HepG2 (cell line): ENCODE data around the gene DNAJB6. TPM values are rescaled to one million over a fixed set of nuclear protein-coding genes. Genes with fewer than 3 reads are reported as not detected.

Source experiments
- ATAC-seq: fragments of 200-7000 bp; cut with Tn5 transposase; 3 replicates; pipeline ENCODE4 v1.9.1; 2020; ENCODE audit warnings: mild to moderate bottlenecking, moderate library complexity
- BruUV-seq: library from RNA; stranded (reverse); fragments of 400-500 nt; replicated peaks from 2 replicates; lab custom pipeline; 2021; lab: Mats Ljungman, UMichigan
- CTCF ChIA-PET: fragments of 300-600 bp; formaldehyde crosslinking; extraction: SDS; loops from one replicate; lab custom pipeline; 2021; ENCODE audit warnings: low total read pairs, inconsistent platforms, low intra/inter-chr PET ratio; lab: Yijun Ruan, JAX
- POLR2A ChIA-PET: fragments of 350-600 bp; sonication (Branson Sonifier 250); formaldehyde crosslinking; loops from one replicate; lab custom pipeline; 2020; ENCODE audit warnings: antibody characterized with exemption, inconsistent platforms; lab: Yijun Ruan, JAX
- DNase-seq: peaks from one replicate; pipeline ENCODE4 v3.0.0-alpha.2; 2015; ENCODE audit warnings: low spot score
- FAIRE-seq: peaks from 3 replicates; lab custom pipeline; 2011; peaks lifted over from hg19 to GRCh38; lab: Jason Lieb, UNC
- H2AFZ ChIP-seq: one replicate; pipeline ENCODE4 v1.6.1; 2011; ENCODE audit warnings: low read length, inconsistent platforms
- H3K27ac ChIP-seq: fragments of 300-600 bp; 3 replicates; pipeline ENCODE4 v1.8.0; 2011; ENCODE audit warnings: mixed run types, mild to moderate bottlenecking, mixed read lengths, low read length, inconsistent platforms; ENCODE audit not compliant: insufficient read depth; ENCODE audit errors: extremely low read length
- H3K27me3 ChIP-seq, 2 experiments: fragments of 200-600 bp in 1 of 2; 2 replicates in 1 of 2; 3 replicates in 1 of 2; pipeline versions ENCODE4 v1.6.0 to v1.8.0; 2011; ENCODE audit warnings: low read length in 2 of 2, mild to moderate bottlenecking in 2 of 2, moderate library complexity in 2 of 2, inconsistent platforms in 1 of 2; ENCODE audit not compliant: insufficient read depth in 2 of 2, control insufficient read depth in 1 of 2
- H3K36me3 ChIP-seq, 2 experiments: fragments of 200-600 bp in 1 of 2; replicated peaks in 1 of 2; 2 replicates in 1 of 2; 3 replicates in 1 of 2; pipeline versions ENCODE4 v1.5.1 to v1.8.0; 2011; ENCODE audit warnings: low read length in 2 of 2, inconsistent platforms in 1 of 2; ENCODE audit not compliant: insufficient read depth in 2 of 2, control insufficient read depth in 1 of 2
- H3K4me1 ChIP-seq: 2 replicates; pipeline ENCODE4 v1.5.1; 2012; ENCODE audit warnings: low read length, inconsistent platforms; ENCODE audit not compliant: insufficient read depth
- H3K4me2 ChIP-seq: 2 replicates; pipeline ENCODE4 v1.6.0; 2011; ENCODE audit warnings: low read depth, low read length, inconsistent platforms
- H3K4me3 ChIP-seq, 3 experiments: fragments of 200-600 bp in 1 of 3; sonication (generic), shearing (Covaris generic) in 1 of 3; replicated peaks in 1 of 3; 2 replicates each; pipeline ENCODE4 v1.5.1; 2011 to 2016; ENCODE audit warnings: low read length in 3 of 3, inconsistent platforms in 2 of 3, low read depth in 2 of 3, mild to moderate bottlenecking in 2 of 3, control low read depth in 1 of 3, mixed read lengths in 1 of 3; ENCODE audit not compliant: insufficient read depth in 1 of 3
- H3K79me2 ChIP-seq: one replicate; pipeline ENCODE4 v1.6.1; 2011; ENCODE audit warnings: low read length, inconsistent platforms; ENCODE audit not compliant: insufficient read depth
- H3K9ac ChIP-seq: 2 replicates; pipeline ENCODE4 v1.6.0; 2011; ENCODE audit warnings: mild to moderate bottlenecking, low read depth, low read length, inconsistent platforms; ENCODE audit not compliant: insufficient read depth
- H3K9me3 ChIP-seq: 2 replicates; pipeline ENCODE4 v1.5.1; 2012; ENCODE audit warnings: mild to moderate bottlenecking, low read length
- H4K20me1 ChIP-seq: 2 replicates; pipeline ENCODE4 v1.6.0; 2011; ENCODE audit warnings: inconsistent platforms, mild to moderate bottlenecking, low read length, moderate library complexity; ENCODE audit not compliant: insufficient read depth
- CHD2 ChIP-seq: IDR thresholded peaks from 2 replicates; pipeline ENCODE4 v1.6.1; 2011; ENCODE audit warnings: low read depth, low read length, improper control_type of control experiment
- POLR2A ChIP-seq, 2 experiments: IDR thresholded peaks; 2 replicates each; pipeline ENCODE4 v1.6.1; 2011; ENCODE audit warnings: low read depth in 2 of 2, low read length in 2 of 2, mild to moderate bottlenecking in 1 of 2, moderate library complexity in 1 of 2; ENCODE audit not compliant: insufficient read depth in 1 of 2
- RAD21 ChIP-seq: fragments of 450-650 bp; formaldehyde crosslinking; IDR thresholded peaks from 2 replicates; pipeline ENCODE4 v1.5.0; 2020; ENCODE audit warnings: mild to moderate bottlenecking
- ZNF720 ChIP-seq: sonication (generic); formaldehyde crosslinking; IDR thresholded peaks from 2 replicates; pipeline ENCODE4 v1.4.0; 2020; ENCODE audit warnings: missing genetic modification reagents
- ZNF724P ChIP-seq: sonication (generic); formaldehyde crosslinking; IDR thresholded peaks from 2 replicates; pipeline ENCODE4 v1.8.0; 2022; ENCODE audit warnings: missing genetic modification reagents, borderline replicate concordance
- ZNF883 ChIP-seq: sonication (generic); formaldehyde crosslinking; IDR thresholded peaks from 2 replicates; pipeline ENCODE4 v1.5.1; 2020; ENCODE audit warnings: mild to moderate bottlenecking, missing genetic modification reagents; ENCODE audit errors: not compliant biosample characterization
- WGBS: methylation state at CpG from one replicate; pipeline ENCODE4 v1.1.6; 2017; ENCODE audit warnings: low lambda C conversion rate; 5-methylcytosine and 5-hydroxymethylcytosine counted together
- in situ Hi-C: cut with HindIII; loops from 2 replicates; pipeline ENCODE4 v1.10.0; 2017; ENCODE audit warnings: low pct_unique_long_range_greater_than_20kb; ENCODE audit not compliant: extremely low pct_ligation_motif_present
- intact Hi-C: fragments of 100-400 bp; cut with micrococcal nuclease; formaldehyde crosslinking; loops from one replicate; pipeline ENCODE4 v1.10.0; 2022; ENCODE audit not compliant: unreplicated experiment
- polyA plus RNA-seq, 8 experiments: library from polyadenylated mRNA; depleted of rRNA in 3 of 8; stranded (reverse) in 7 of 8; unstranded in 1 of 8; fragments of >200 nt; fragmentation: Illumina TruSeq in 4 of 8; extraction: Trizol in 4 of 8; gene quantifications; 2 replicates each; pipeline versions ENCODE4 v1.2.1 to v1.2.3, GENCODE V29; 2011 to 2016; ENCODE audit warnings: low read depth in 4 of 8, missing spikeins in 1 of 8, mixed read lengths in 1 of 8; ENCODE audit not compliant: insufficient read depth in 1 of 8
- total RNA-seq, 5 experiments: library from RNA; depleted of rRNA; stranded (reverse); fragments of >200 nt; fragmentation: Illumina TruSeq; extraction: Trizol; gene quantifications; 2 replicates each; pipeline ENCODE4 v1.2.3, GENCODE V29; 2016; ENCODE audit warnings: low read depth in 1 of 5
- TF ChIP-seq, protein P1 (sequence below): sonication (generic); formaldehyde crosslinking; IDR thresholded peaks from 2 replicates; pipeline ENCODE4 v1.4.0; 2020; ENCODE audit warnings: missing genetic modification reagents, borderline replicate concordance
- TF ChIP-seq, protein P2 (sequence below): sonication (generic); formaldehyde crosslinking; IDR thresholded peaks from 2 replicates; pipeline ENCODE4 v1.4.0; 2020; ENCODE audit warnings: missing genetic modification reagents

The DNAJB6 gene
- total and polyA plus RNA-seq, 2 of the 13 experiments (the other 11 are each of a cell fraction or from before 2014, with no cell fraction given): 29.9 to 53.9 TPM

DNA sequence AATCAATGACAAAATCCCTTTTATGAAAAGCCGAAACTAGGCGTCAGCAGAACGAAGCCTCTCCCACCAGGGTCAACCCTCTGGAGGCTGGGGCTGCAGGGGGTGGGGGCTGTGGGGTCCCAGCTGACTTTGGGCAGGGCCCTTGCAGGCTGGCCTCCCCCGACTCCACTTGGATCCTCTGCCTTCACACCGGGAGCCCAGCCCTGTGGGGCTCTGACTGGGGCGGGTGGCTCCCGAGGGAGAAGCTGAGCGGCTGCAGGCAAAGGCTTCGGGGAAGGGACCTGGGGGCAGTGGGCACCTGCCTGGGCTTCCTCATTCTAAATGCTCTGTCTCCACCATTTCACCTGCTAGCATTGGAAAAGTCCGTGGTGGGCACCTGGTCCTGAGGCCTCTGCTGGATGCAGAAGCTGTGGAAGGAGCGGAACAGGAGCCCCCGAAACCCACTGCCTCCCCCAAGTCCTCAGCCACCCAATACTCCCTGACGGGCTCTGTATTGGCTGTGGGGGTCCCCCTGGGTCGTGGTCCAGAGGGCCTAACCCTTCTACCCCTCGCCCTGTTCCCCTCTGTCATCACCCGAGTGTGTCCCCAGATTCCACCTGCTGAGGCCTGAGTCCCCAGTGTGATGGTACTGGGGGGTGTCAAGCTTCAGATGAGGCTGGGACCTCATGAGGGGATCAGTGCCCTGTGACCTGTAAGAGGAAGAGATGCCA is 108.6 kb downstream of the DNAJB6 start:
- no peak for FAIRE-seq
- in situ Hi-C loops (no loop called here), intact Hi-C loops (no loop called here)
- Histone ChIP-seq H3K79me2 (no peaks in the 10 kb centered on the region), H3K36me3 (no peaks in the 10 kb centered on the region), H3K27ac (no peak overlapping the region), H2AFZ (no peak overlapping the region), H3K4me3 (no peak overlapping the region), H4K20me1 (no peaks in the 10 kb centered on the region), H3K4me2 (no peak overlapping the region), H3K4me1 (no peaks in the 10 kb centered on the region), H3K27me3 (peaks cover 2 to 36% of the 10 kb centered on the region in 2 experiments; a peak in 4 of 5 replicates), H3K9me3 (no peaks in the 10 kb centered on the region), H3K9ac (no peak overlapping the region)
- 22% methylated on average over 6 of the region's 16 CpGs for WGBS
- no peak for ATAC-seq
- ChIA-PET POLR2A (no interaction called here), CTCF (no interaction called here)
- no TSS peak for BruUV-seq
- TF ChIP-seq CHD2 (no peak), ZNF724P (CRISPR knock-in tag) (no peak), POLR2A (IDR thresholded peaks at IDR 0.05; ENCODE audit: insufficient read depth in 1 of 2, low read depth in 2 of 2, low read length in 2 of 2) (no peak), RAD21 (no peak), ZNF720 (CRISPR knock-in tag) (no peak), ZNF883 (CRISPR knock-in tag) (no peak)
- TF ChIP-seq, protein P1, sequence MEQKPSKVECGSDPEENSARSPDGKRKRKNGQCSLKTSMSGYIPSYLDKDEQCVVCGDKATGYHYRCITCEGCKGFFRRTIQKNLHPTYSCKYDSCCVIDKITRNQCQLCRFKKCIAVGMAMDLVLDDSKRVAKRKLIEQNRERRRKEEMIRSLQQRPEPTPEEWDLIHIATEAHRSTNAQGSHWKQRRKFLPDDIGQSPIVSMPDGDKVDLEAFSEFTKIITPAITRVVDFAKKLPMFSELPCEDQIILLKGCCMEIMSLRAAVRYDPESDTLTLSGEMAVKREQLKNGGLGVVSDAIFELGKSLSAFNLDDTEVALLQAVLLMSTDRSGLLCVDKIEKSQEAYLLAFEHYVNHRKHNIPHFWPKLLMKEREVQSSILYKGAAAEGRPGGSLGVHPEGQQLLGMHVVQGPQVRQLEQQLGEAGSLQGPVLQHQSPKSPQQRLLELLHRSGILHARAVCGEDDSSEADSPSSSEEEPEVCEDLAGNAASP (CRISPR knock-in tag): no peak
- TF ChIP-seq, protein P2, sequence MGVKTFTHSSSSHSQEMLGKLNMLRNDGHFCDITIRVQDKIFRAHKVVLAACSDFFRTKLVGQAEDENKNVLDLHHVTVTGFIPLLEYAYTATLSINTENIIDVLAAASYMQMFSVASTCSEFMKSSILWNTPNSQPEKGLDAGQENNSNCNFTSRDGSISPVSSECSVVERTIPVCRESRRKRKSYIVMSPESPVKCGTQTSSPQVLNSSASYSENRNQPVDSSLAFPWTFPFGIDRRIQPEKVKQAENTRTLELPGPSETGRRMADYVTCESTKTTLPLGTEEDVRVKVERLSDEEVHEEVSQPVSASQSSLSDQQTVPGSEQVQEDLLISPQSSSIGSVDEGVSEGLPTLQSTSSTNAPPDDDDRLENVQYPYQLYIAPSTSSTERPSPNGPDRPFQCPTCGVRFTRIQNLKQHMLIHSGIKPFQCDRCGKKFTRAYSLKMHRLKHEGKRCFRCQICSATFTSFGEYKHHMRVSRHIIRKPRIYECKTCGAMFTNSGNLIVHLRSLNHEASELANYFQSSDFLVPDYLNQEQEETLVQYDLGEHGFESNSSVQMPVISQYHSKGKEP (CRISPR knock-in tag): no peak
- no peak for DNase-seq
